Right lobe of liver (tissue), 6 donors: ENCODE measurements around the gene UPF1. TPM values are rescaled to one million over a fixed set of nuclear protein-coding genes. Genes with fewer than 3 reads are reported as not detected.

Experiments
- ATAC-seq, 4 donors: fragments of 200-7000 bp; cut with Tn5 transposase; one replicate each; pipeline ENCODE4 v1.9.1; 2020; ENCODE audit warnings: mild to moderate bottlenecking in 4 of 4, moderate library complexity in 4 of 4
- DNase-seq, 3 donors: peaks; one replicate each; pipeline ENCODE4 v3.0.0-alpha.2; 2020
- H3K27ac ChIP-seq, 3 donors: fragments of 200-600 bp; one replicate each; pipeline ENCODE4 v1.8.0; 2022
- H3K27me3 ChIP-seq, 2 donors: fragments of 200-600 bp; one replicate each; pipeline ENCODE4 v1.8.0; 2022
- H3K36me3 ChIP-seq, 4 donors: fragments of 200-600 bp; sonication (generic) in 1 of 4; one replicate each; pipeline versions ENCODE4 v1.5.1 to v1.8.0; 2017 to 2022; ENCODE audit warnings: control low read depth in 1 of 4
- H3K4me1 ChIP-seq, 4 donors: fragments of 200-600 bp; sonication (generic) in 1 of 4; one replicate each; pipeline versions ENCODE4 v1.5.1 to v1.8.0; 2017 to 2022; ENCODE audit warnings: control low read depth in 1 of 4
- H3K4me3 ChIP-seq, 3 donors: fragments of 200-600 bp; one replicate each; pipeline ENCODE4 v1.8.0; 2022
- H3K9me3 ChIP-seq, 4 donors: fragments of 200-600 bp; sonication (generic) in 1 of 4; one replicate each; pipeline versions ENCODE4 v1.5.1 to v1.8.0; 2017 to 2022; ENCODE audit warnings: control low read depth in 1 of 4
- POLR2A ChIP-seq: fragments of 450-650 bp; IDR thresholded peaks from one replicate; pipeline ENCODE4 v1.6.1; 2017; ENCODE audit warnings: antibody characterized with exemption, mild to moderate bottlenecking
- WGBS: methylation state at CpG from one replicate; pipeline ENCODE4 v1.1.6; 2018; ENCODE audit warnings: low coverage, low lambda C conversion rate; ENCODE audit not compliant: insufficient coverage; ENCODE audit errors: missing lambda C conversion rate; 5-methylcytosine and 5-hydroxymethylcytosine counted together
- intact Hi-C, 2 donors: fragments of 100-400 bp; cut with DNase I; formaldehyde crosslinking; loops; one replicate each; pipeline versions ENCODE4 v1.11.2 to v1.14.1; 2022
- total RNA-seq, 6 experiments: library from RNA; depleted of rRNA in 2 of 6; stranded (reverse); fragments of >200 nt in 2 of 6; fragmentation: NEBNext Ultra II Directional in 3 of 6; extraction: Animal tissue kit (Norgen Biotek cat#: 25700) in 3 of 6; gene quantifications; one replicate each; pipeline versions ENCODE4 v1.1.0 to v1.2.4, GENCODE V29; 2016 to 2023
- TF ChIP-seq, protein P1 (sequence below), 4 donors: fragments of 200-600 bp in 3 of 4; fragments of 450-650 bp in 1 of 4; IDR thresholded peaks; one replicate each; pipeline versions ENCODE4 v1.5.1 to v1.8.0; 2016 to 2022; ENCODE audit warnings: antibody characterized with exemption in 4 of 4, mild to moderate bottlenecking in 2 of 4
- donor health status: DM: no; HTN: yes; CAD: no.
- donor health status: DM: no; HTN: no; CAD: no.
- donor health status: DM: no; HTN: no; CAD: no.
- donor health status: DM: no; HTN: yes; CAD: no.
- donor health status: DM: no; HTN: yes; CAD: no.

UPF1 gene
- total RNA-seq, 6 experiments from 2014 or later, result 34.0 to 61.0 (median 41.3) TPM

DNA sequence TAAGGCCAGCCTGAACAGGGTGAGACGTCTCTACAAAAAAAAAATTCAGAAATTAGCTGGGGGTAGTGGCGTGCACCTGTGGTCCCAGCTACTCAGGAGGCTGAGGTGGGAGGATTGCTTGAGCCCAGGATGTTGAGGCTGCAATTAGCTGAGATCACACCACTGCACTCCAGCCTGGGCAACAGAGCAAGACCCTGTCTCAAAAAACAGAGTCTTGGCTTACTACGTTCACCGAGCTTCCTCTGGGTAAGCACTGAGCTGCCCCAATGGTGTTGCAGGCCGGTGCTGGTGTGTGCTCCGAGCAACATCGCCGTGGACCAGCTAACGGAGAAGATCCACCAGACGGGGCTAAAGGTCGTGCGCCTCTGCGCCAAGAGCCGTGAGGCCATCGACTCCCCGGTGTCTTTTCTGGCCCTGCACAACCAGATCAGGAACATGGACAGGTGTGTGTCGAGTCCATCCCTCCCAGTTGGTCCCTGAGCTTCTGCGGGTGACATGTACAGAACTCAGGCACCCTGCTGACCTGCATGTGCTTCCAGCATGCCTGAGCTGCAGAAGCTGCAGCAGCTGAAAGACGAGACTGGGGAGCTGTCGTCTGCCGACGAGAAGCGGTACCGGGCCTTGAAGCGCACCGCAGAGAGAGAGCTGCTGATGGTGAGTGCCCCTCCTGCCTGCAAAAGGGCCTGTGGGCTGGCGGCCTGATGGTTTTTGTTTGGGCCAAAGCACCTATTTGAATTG is 24.1 kb downstream of the UPF1 start:
- intact Hi-C loops, result loop anchor here in 1 of 2 donors (5.0 to 10.0 kb wide), 2 partner anchors 79 to 411 kb away; no protein-coding TSS in a partner anchor
- Histone ChIP-seq H3K9me3 (no peaks in the 10 kb centered on the region), H3K36me3 (peaks cover 17 to 99% (median 55%) of the 10 kb centered on the region in 4 donors), H3K4me1 (peaks cover 0 to 11% (median 0%) of the 10 kb centered on the region in 4 donors), H3K4me3 (no peak overlapping the region), H3K27ac (peak overlapping the region in 1 of 3 donors; percentile 18), H3K27me3 (no peaks in the 10 kb centered on the region)
- 31% methylated on average over 11 of the region's 27 CpGs for WGBS
- DNase-seq (peak; percentile 18 to 69 (median 57)), ATAC-seq (peak; percentile 5 to 60 (median 21))
- no peak for TF ChIP-seq POLR2A

DNA sequence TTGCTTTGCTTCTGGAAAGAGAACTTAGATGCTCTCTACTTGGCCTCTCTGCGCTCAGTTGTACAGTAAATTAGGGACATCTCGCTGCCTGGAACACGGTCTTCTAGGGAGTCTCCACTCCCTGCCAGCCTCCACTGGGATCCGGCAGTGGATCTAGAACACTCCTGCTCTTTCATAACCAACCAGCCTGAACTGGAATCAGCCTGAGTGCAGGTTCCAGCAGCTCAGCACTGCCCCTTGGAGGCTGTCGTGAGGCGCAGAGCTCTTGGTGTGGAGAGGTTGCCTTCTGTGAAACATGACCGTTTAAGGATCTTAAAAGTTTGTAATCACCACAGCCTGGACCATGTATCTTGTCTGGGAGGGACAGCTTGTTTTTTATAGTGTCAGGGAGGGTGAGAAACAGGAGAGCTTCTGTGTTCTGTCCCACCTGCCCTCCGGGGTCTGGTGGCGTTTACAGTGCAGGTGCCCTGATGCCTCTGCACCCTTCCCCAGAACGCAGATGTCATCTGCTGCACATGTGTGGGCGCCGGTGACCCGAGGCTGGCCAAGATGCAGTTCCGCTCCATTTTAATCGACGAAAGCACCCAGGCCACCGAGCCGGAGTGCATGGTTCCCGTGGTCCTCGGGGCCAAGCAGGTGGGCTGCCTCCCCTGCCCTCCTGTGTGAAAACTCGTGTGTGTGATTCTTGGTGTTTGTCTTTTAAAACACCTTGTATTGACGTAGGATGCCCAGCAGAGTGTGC is 24.8 kb downstream of the UPF1 start:
- no peaks in the 10 kb centered on the region for H3K9me3 ChIP-seq
- H3K27me3 ChIP-seq, result no peaks in the 10 kb centered on the region
- 53% methylated on average over 3 of the region's 22 CpGs for WGBS
- no peak overlapping the region for H3K4me3 ChIP-seq
- peaks cover 0 to 11% (median 0%) of the 10 kb centered on the region in 4 donors for H3K4me1 ChIP-seq
- intact Hi-C loops, result loop anchor here in 1 of 2 donors (5.0 to 10.0 kb wide), 2 partner anchors 79 to 412 kb away; no protein-coding TSS in a partner anchor
- H3K36me3 ChIP-seq, result peaks cover 17 to 99% (median 57%) of the 10 kb centered on the region in 4 donors
- peak overlapping the region in 1 of 3 donors; percentile 18 for H3K27ac ChIP-seq
- TF ChIP-seq POLR2A, result no peak
- TF ChIP-seq, protein P1, sequence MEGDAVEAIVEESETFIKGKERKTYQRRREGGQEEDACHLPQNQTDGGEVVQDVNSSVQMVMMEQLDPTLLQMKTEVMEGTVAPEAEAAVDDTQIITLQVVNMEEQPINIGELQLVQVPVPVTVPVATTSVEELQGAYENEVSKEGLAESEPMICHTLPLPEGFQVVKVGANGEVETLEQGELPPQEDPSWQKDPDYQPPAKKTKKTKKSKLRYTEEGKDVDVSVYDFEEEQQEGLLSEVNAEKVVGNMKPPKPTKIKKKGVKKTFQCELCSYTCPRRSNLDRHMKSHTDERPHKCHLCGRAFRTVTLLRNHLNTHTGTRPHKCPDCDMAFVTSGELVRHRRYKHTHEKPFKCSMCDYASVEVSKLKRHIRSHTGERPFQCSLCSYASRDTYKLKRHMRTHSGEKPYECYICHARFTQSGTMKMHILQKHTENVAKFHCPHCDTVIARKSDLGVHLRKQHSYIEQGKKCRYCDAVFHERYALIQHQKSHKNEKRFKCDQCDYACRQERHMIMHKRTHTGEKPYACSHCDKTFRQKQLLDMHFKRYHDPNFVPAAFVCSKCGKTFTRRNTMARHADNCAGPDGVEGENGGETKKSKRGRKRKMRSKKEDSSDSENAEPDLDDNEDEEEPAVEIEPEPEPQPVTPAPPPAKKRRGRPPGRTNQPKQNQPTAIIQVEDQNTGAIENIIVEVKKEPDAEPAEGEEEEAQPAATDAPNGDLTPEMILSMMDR (IDR thresholded peaks at IDR 0.05), result peak in 3 of 4 donors; percentile 5 to 38 (median 12)
- ATAC-seq (peak in 3 of 4 donors; percentile 4 to 65 (median 51)), DNase-seq (peak in 2 of 3 donors; percentile 47 to 58)

DNA sequence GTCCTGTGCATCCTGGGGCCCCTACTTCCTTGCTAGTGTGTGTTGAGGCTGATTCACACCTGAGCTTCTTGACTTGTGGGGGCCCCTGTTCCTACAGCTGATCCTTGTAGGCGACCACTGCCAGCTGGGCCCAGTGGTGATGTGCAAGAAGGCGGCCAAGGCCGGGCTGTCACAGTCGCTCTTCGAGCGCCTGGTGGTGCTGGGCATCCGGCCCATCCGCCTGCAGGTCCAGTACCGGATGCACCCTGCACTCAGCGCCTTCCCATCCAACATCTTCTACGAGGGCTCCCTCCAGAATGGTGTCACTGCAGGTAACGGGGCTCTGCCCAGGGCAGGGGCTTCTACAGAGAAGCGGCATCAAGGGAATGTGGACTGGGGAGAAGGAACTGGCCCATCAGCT is 25.5 kb downstream of the UPF1 start:
- peak in 1 of 3 donors; percentile 45 for DNase-seq
- no CpG with 5 or more reads among the region's 13 CpGs for WGBS
- H3K36me3 ChIP-seq, result peaks cover 20 to 99% (median 57%) of the 10 kb centered on the region in 4 donors
- H3K27me3 ChIP-seq, result no peaks in the 10 kb centered on the region
- H3K27ac ChIP-seq, result no peak overlapping the region
- H3K4me1 ChIP-seq, result peaks cover 0 to 11% (median 0%) of the 10 kb centered on the region in 4 donors
- TF ChIP-seq, protein P1 (IDR thresholded peaks at IDR 0.05), result no peak
- no peak for TF ChIP-seq POLR2A
- intact Hi-C loops, result loop anchor here in 1 of 2 donors (5.0 to 10.0 kb wide), 2 partner anchors 80 to 412 kb away; no protein-coding TSS in a partner anchor
- no peaks in the 10 kb centered on the region for H3K9me3 ChIP-seq
- no peak overlapping the region for H3K4me3 ChIP-seq
- ATAC-seq, result no peak

DNA sequence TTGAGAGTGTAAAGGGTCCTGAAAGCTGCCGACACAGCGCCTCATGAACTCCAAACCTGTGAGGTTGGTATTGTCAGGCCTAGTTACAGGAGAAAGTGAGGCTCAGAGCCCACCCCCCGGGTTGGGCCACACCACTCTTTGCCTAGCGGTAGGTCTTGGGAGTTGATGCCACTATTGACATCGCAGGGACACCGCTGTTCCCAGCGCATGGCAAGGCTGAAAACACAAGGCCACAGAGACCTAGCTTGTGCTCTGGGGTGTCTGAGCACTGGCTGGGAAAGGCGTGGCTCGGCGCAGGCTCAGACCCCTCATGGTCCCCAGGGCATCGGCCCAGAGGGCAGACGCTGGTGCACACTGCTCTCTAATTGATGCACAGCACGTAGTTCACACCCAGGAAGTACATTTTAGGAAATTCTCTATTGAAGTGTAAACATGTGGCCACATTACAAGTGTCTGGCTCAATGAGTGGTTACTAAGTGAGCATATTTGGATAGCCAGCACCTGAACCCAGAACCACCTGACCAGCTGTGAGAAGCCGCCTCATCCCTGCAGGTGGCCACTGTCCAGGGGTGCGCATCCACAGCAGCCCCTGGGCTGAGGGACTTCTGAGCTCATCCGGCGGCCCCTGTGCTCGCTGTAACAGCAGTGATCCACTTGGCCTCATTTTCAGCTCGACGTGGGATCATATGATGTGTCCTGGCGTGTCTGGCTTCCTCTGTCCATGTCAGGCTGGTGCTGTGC is 27.3 kb downstream of the UPF1 start:
- TF ChIP-seq, protein P1 (IDR thresholded peaks at IDR 0.05), result no peak
- TF ChIP-seq POLR2A, result no peak
- no peak for DNase-seq
- H3K36me3 ChIP-seq, result peaks cover 17 to 99% (median 60%) of the 10 kb centered on the region in 4 donors
- no peaks in the 10 kb centered on the region for H3K9me3 ChIP-seq
- H3K4me3 ChIP-seq, result no peak overlapping the region
- intact Hi-C loops, result loop anchor here in 1 of 2 donors (5.0 to 10.0 kb wide), 2 partner anchors 82 to 414 kb away; no protein-coding TSS in a partner anchor
- ATAC-seq, result no peak
- H3K4me1 ChIP-seq, result peaks cover 0 to 11% (median 0%) of the 10 kb centered on the region in 4 donors
- WGBS, result 79% methylated on average over 7 of the region's 21 CpGs
- H3K27ac ChIP-seq, result no peak overlapping the region
- H3K27me3 ChIP-seq, result no peaks in the 10 kb centered on the region
